K562 (cell line): Measurements from ENCODE around the gene UIMC1. TPM values are rescaled to one million over a fixed set of nuclear protein-coding genes. Genes with fewer than 3 reads are reported as not detected.

Experiments
- ATAC-seq: fragments of 200-7000 bp; cut with Tn5 transposase; 3 replicates; pipeline ENCODE4 v1.9.1; 2020; ENCODE audit warnings: moderate library complexity
- BruUV-seq: library from RNA; stranded (reverse); fragments of 400-500 nt; replicated peaks from 2 replicates; lab custom pipeline; 2021; lab: Mats Ljungman, UMichigan
- CTCF ChIA-PET: fragments of 300-600 bp; formaldehyde crosslinking; extraction: SDS; loops from one replicate; lab custom pipeline; 2021; ENCODE audit warnings: low intra/inter-chr PET ratio; lab: Yijun Ruan, JAX
- POLR2A ChIA-PET: fragments of 300-600, 350-650 bp; sonication (Branson Sonifier 250); formaldehyde crosslinking; extraction: SDS; loops from one replicate; lab custom pipeline; 2021; ENCODE audit warnings: antibody characterized with exemption, inconsistent platforms; lab: Yijun Ruan, JAX
- DNase-seq, 4 experiments: peaks; one replicate each; pipeline versions ENCODE4 v3.0.0 to v3.0.0-alpha.2; 2011 to 2018; ENCODE audit warnings: low spot score in 3 of 4, mixed read lengths in 3 of 4; ENCODE audit errors: extremely low read depth in 1 of 4
- FAIRE-seq: peaks from 2 replicates; lab custom pipeline; 2011; peaks lifted over from hg19 to GRCh38; lab: Jason Lieb, UNC
- H2AFZ ChIP-seq: 2 replicates; pipeline ENCODE4 v1.6.0; 2011; ENCODE audit warnings: low read depth, low read length, control low read depth, inconsistent platforms
- H3K27ac ChIP-seq: fragments of 200-600 bp; 3 replicates; pipeline ENCODE4 v1.8.0; 2011; ENCODE audit warnings: low read depth, mild to moderate bottlenecking, control low read depth, inconsistent platforms, low read length, moderate library complexity, mixed read lengths; ENCODE audit errors: extremely low read depth
- H3K27me3 ChIP-seq, 2 experiments: fragments of 300-600 bp in 1 of 2; 2 replicates in 1 of 2; 3 replicates in 1 of 2; pipeline versions ENCODE4 v1.6.0 to v1.8.0; 2011; ENCODE audit warnings: inconsistent platforms in 2 of 2, low read length in 2 of 2, mild to moderate bottlenecking in 1 of 2, mixed read lengths in 1 of 2, moderate library complexity in 1 of 2; ENCODE audit not compliant: control insufficient read depth in 2 of 2, insufficient read depth in 2 of 2
- H3K36me3 ChIP-seq: fragments of 300-600 bp; 3 replicates; pipeline ENCODE4 v1.8.0; 2011; ENCODE audit warnings: mild to moderate bottlenecking, low read length, inconsistent platforms; ENCODE audit not compliant: control insufficient read depth, insufficient read depth
- H3K4me1 ChIP-seq, 2 experiments: fragments of 200-600 bp in 1 of 2; replicated peaks in 1 of 2; 2 replicates in 1 of 2; 3 replicates in 1 of 2; pipeline versions ENCODE4 v1.5.1 to v1.8.0; 2011; ENCODE audit warnings: inconsistent platforms in 2 of 2, low read length in 2 of 2, mild to moderate bottlenecking in 1 of 2, mixed read lengths in 1 of 2, moderate library complexity in 1 of 2; ENCODE audit not compliant: control insufficient read depth in 2 of 2, insufficient read depth in 2 of 2
- H3K4me2 ChIP-seq: 2 replicates; pipeline ENCODE4 v1.6.1; 2011; ENCODE audit warnings: low read length, control low read depth, inconsistent platforms, mixed read lengths; ENCODE audit not compliant: insufficient read depth
- H3K4me3 ChIP-seq: fragments of 200-600 bp; sonication (generic), shearing (Covaris generic); 2 replicates; pipeline ENCODE4 v1.5.1; 2016; ENCODE audit warnings: control low read depth, inconsistent platforms
- H3K79me2 ChIP-seq: fragments of 200-600 bp; 3 replicates; pipeline ENCODE4 v1.8.0; 2011; ENCODE audit warnings: low read length, inconsistent platforms; ENCODE audit not compliant: control insufficient read depth, insufficient read depth
- H3K9ac ChIP-seq, 2 experiments: 2 replicates each; pipeline versions ENCODE4 v1.6.0 to v1.6.1; 2011; ENCODE audit warnings: low read depth in 2 of 2, low read length in 2 of 2, control low read depth in 1 of 2, inconsistent platforms in 1 of 2, mild to moderate bottlenecking in 1 of 2, mixed read lengths in 1 of 2; ENCODE audit not compliant: insufficient read depth in 1 of 2
- H3K9me1 ChIP-seq: one replicate; pipeline ENCODE4 v1.6.0; 2011; ENCODE audit warnings: inconsistent platforms, mild to moderate bottlenecking, low read length, moderate library complexity; ENCODE audit not compliant: control insufficient read depth, insufficient read depth
- H3K9me3 ChIP-seq: replicated peaks from 2 replicates; pipeline ENCODE4 v1.5.1; 2011; ENCODE audit warnings: low read depth, low read length, inconsistent platforms; ENCODE audit not compliant: control insufficient read depth, insufficient read depth
- H4K20me1 ChIP-seq: replicated peaks from 2 replicates; pipeline ENCODE4 v1.6.1; 2011; ENCODE audit warnings: low read length, inconsistent platforms, mixed read lengths; ENCODE audit not compliant: control insufficient read depth, insufficient read depth
- POLR2A ChIP-seq: fragments of 450-650 bp; conservative IDR thresholded peaks from 2 replicates; pipeline ENCODE4 v1.6.1; 2016
- RBM25 ChIP-seq: fragments of 200-400 bp; formaldehyde crosslinking; IDR thresholded peaks from 2 replicates; pipeline ENCODE4 v1.6.1; 2018; ENCODE audit warnings: low read length, low read depth, moderate library complexity; ENCODE audit not compliant: severe bottlenecking
- RFX7 ChIP-seq: fragments of 250-450 bp; sonication (Bioruptor Pico); IDR thresholded peaks from 2 replicates; pipeline ENCODE4 v1.5.1; 2021; ENCODE audit warnings: mild to moderate bottlenecking
- SNIP1 ChIP-seq: fragments of 450-650 bp; IDR thresholded peaks from 2 replicates; pipeline ENCODE4 v1.7.1; 2017; ENCODE audit warnings: low read depth, mild to moderate bottlenecking
- TAF15 ChIP-seq: fragments of 200-400 bp; formaldehyde crosslinking; IDR thresholded peaks from 2 replicates; pipeline ENCODE4 v1.6.1; 2017; ENCODE audit warnings: mild to moderate bottlenecking, low read depth, low read length, moderate library complexity
- ZBTB5 ChIP-seq: fragments of 450-650 bp; IDR thresholded peaks from 2 replicates; pipeline ENCODE4 v1.6.1; 2017; ENCODE audit warnings: antibody characterized with exemption
- ZNF740 ChIP-seq, 3 experiments: fragments of 200-800 bp in 1 of 3; sonication (Bioruptor generic) in 1 of 3; sonication (generic) in 1 of 3; formaldehyde crosslinking in 1 of 3; IDR thresholded peaks; 2 replicates each; pipeline versions ENCODE4 v1.6.1 to v1.8.0; 2016 to 2022; ENCODE audit warnings: mild to moderate bottlenecking in 2 of 3, missing compliant biosample characterization in 2 of 3, missing genetic modification characterization in 2 of 3, missing genetic modification reagents in 1 of 3
- WGBS: fragments of 100-300 bp; shearing (Covaris generic); methylation state at CpG from one replicate; pipeline ENCODE4 v1.1.6; 2016; ENCODE audit warnings: low coverage, mixed read lengths; ENCODE audit not compliant: insufficient coverage; ENCODE audit errors: missing lambda C conversion rate; 5-methylcytosine and 5-hydroxymethylcytosine counted together
- in situ Hi-C: fragments of 300-500 bp; cut with MboI; formaldehyde crosslinking; loops from 4 replicates; pipeline ENCODE4 v1.15.0; 2018; ENCODE audit warnings: inconsistent platforms, mixed read lengths
- intact Hi-C: fragments of 100-400 bp; cut with micrococcal nuclease; formaldehyde crosslinking; loops from 2 replicates; pipeline ENCODE4 v1.14.2; 2022
- polyA plus RNA-seq, 8 experiments: library from polyadenylated mRNA; depleted of rRNA in 4 of 8; stranded (reverse) in 5 of 8; unstranded in 3 of 8; fragments of >200 nt; fragmentation: Nextera tagmentation in 2 of 8; fragmentation: Illumina TruSeq in 1 of 8; extraction: Ambion mirVana in 2 of 8; extraction: Trizol in 1 of 8; gene quantifications; 2 replicates each; pipeline versions ENCODE4 v1.2.1 to v1.2.3, GENCODE V29; 2011 to 2014; ENCODE audit warnings: inconsistent platforms in 1 of 8, missing spikeins in 1 of 8
- total RNA-seq, 7 experiments: library from RNA; depleted of rRNA in 6 of 7; stranded (reverse); fragments of >200 nt in 6 of 7; fragmentation: Illumina TruSeq in 2 of 7; extraction: Trizol in 2 of 7; gene quantifications; 2 replicates each; pipeline versions ENCODE4 v1.2.1 to v1.2.3, GENCODE V29; 2011 to 2021; ENCODE audit warnings: low replicate concordance in 1 of 7

Gene UIMC1
- total and polyA plus RNA-seq, 9 of the 15 experiments (the other 6 are each of a cell fraction or from before 2014, with no cell fraction given): 14.9 to 51.7 (median 36.8) TPM

- TF ChIP-seq ZNF740 (CRISPR knock-in tag; IDR thresholded peaks at IDR 0.05): peak; percentile 64; the same call in 1 of the 2 replicates
- no peak for TF ChIP-seq ZNF740 (tag; IDR thresholded peaks at IDR 0.05)
- TF ChIP-seq TAF15: no peak
These were observed 16.1 kb upstream of the UIMC1 start, which contains the start of gene ZNF346 (continued) for GRCh38 chr5:177022386-177023302.

- no peak for ATAC-seq
- BruUV-seq: no TSS peak
- Histone ChIP-seq H3K9me1 (no peaks in the 10 kb centered on the region), H3K4me3 (no peak overlapping the region), H3K4me2 (no peak overlapping the region), H3K4me1 (peaks cover 19 to 22% of the 10 kb centered on the region in 2 experiments; a peak in 4 of 5 replicates), H3K9ac (no peak overlapping the region), H4K20me1 (no peaks in the 10 kb centered on the region), H3K79me2 (peaks cover 46% of the 10 kb centered on the region), H3K27me3 (no peaks in the 10 kb centered on the region), H3K9me3 (no peaks in the 10 kb centered on the region), H2AFZ (no peak overlapping the region), H3K27ac (no peak overlapping the region), H3K36me3 (peaks cover 9% of the 10 kb centered on the region)
- TF ChIP-seq ZBTB5 (no peak), POLR2A (no peak), RFX7 (no peak), SNIP1 (no peak), RBM25 (peak; percentile 75)
- no peak for DNase-seq
- in situ Hi-C loops (no loop called here), intact Hi-C loops (no loop called here)
- 88% methylated on average over 2 of the region's 2 CpGs for WGBS
- CTCF ChIA-PET: no interaction called here
- FAIRE-seq: no peak
- POLR2A ChIA-PET: interaction anchor here (0.6 to 1.2 kb wide), 3 partner anchors 22 to 152 kb away, joined by 3 to 5 read pairs (median 3); no protein-coding TSS in a partner anchor
These were observed 13.5 kb upstream of the UIMC1 start for GRCh38 chr5:177020033-177020432.
